ENCODE measurements around the gene KRT23. TPM values are rescaled to one million over a fixed set of nuclear protein-coding genes. Genes with fewer than 3 reads are reported as not detected.

KRT23 gene
- total and polyA plus RNA-seq, 10 of the 15 experiments (the other 5 are each of a cell fraction or from before 2014, with no cell fraction given): not detected

DNA sequence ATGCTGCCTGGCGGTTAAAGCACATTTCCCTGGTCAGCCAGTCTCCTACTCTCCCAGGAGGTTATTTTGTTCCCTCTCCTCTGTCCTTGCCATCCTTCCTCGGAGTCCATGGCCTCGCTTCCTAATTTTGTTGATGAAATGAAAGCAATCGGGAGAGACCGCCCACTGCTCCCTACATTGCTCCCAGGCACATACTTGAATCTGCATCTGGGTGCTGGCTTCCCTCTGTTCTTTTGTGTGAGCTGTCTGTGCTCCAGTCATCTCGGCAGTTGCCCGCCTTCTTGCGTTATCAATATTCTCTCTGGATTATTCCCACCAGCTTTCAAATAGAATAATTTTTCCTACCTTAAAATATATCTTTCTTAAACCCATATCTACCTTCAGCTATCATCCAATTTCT, 11.1 kb downstream of the KRT23 start:
- Histone ChIP-seq H3K9ac (ENCODE audit: control insufficient read depth, insufficient read depth, low read length) (no peak overlapping the region), H3K9me3 (replicated peaks; ENCODE audit: control insufficient read depth, insufficient read depth, low read length) (no peaks in the 10 kb centered on the region), H4K20me1 (ENCODE audit: control insufficient read depth, insufficient read depth) (no peaks in the 10 kb centered on the region), H3K27ac (ENCODE audit: control insufficient read depth, insufficient read depth) (no peak overlapping the region), H2AFZ (ENCODE audit: control insufficient read depth, low read depth, low read length) (no peak overlapping the region), H3K79me2 (ENCODE audit: control insufficient read depth, insufficient read depth, low read length) (no peaks in the 10 kb centered on the region), H3K4me1 (ENCODE audit: control insufficient read depth, insufficient read depth, low read length) (no peaks in the 10 kb centered on the region), H3K4me2 (ENCODE audit: control insufficient read depth, insufficient read depth) (no peak overlapping the region), H3K36me3 (ENCODE audit: control insufficient read depth in 2 of 2, insufficient read depth in 2 of 2, low read length in 1 of 2) (no peaks in the 10 kb centered on the region), H3K27me3 (replicated peaks in 1 of 2; ENCODE audit: control insufficient read depth in 2 of 2, insufficient read depth in 2 of 2, low read length in 1 of 2) (peaks cover 0 to 4% of the 10 kb centered on the region in 2 experiments; a peak in 3 of 4 replicates), H3K4me3 (no peak overlapping the region)
- no peak for ATAC-seq
- 35% methylated on average over 8 of the region's 8 CpGs for WGBS (ENCODE audit: insufficient coverage, insufficient replicate concordance, low lambda C conversion rate, missing lambda C conversion rate)
- ChIA-PET POLR2A (no interaction called here), CTCF (no interaction called here), SMC1A (ENCODE audit: uncharacterized antibody, unreplicated experiment) (no interaction called here), RAD21 (ENCODE audit: unreplicated experiment) (no interaction called here)
- FAIRE-seq: no peak
- in situ Hi-C loops (cut with MboI) (no loop called here), intact Hi-C loops (cut with micrococcal nuclease; ENCODE audit: unreplicated experiment) (no loop called here)
- BruUV-seq (replicated peaks): no TSS peak
- TF ChIP-seq, protein P1, sequence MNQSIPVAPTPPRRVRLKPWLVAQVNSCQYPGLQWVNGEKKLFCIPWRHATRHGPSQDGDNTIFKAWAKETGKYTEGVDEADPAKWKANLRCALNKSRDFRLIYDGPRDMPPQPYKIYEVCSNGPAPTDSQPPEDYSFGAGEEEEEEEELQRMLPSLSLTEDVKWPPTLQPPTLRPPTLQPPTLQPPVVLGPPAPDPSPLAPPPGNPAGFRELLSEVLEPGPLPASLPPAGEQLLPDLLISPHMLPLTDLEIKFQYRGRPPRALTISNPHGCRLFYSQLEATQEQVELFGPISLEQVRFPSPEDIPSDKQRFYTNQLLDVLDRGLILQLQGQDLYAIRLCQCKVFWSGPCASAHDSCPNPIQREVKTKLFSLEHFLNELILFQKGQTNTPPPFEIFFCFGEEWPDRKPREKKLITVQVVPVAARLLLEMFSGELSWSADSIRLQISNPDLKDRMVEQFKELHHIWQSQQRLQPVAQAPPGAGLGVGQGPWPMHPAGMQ (IDR thresholded peaks at IDR 0.05; ENCODE audit: borderline replicate concordance): no peak
- TF ChIP-seq SMARCA5 (IDR thresholded peaks at IDR 0.05): no peak
- no peak for TF ChIP-seq SP1 (IDR thresholded peaks at IDR 0.05; ENCODE audit: low read depth, low read length)
- DNase-seq (ENCODE audit: low read depth, low spot score): no peak

DNA sequence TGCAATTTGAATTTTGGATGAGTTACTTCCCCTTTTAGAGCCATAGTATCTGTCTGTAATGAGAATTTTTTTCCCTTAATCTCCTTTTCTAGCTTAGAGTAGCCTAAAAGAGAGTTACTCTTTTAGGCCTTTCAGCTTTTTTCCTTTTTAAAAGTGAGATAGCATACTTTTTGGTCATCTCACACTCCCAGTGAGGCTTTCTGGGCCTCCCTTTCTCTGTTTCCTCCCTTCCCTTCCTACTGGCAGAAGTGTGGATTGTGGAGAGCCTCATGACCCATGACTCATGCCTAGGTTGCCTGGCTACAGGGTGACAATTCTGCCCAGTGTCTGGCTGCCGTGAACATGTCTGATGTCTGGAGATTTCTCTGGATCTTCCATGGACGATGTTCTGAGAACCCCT, 15.2 kb downstream of the KRT23 start:
- DNase-seq (ENCODE audit: low read depth, low spot score): no peak
- Histone ChIP-seq H3K79me2 (ENCODE audit: control insufficient read depth, insufficient read depth, low read length) (no peaks in the 10 kb centered on the region), H3K9ac (ENCODE audit: control insufficient read depth, insufficient read depth, low read length) (no peak overlapping the region), H3K36me3 (ENCODE audit: control insufficient read depth in 2 of 2, insufficient read depth in 2 of 2, low read length in 1 of 2) (no peaks in the 10 kb centered on the region), H4K20me1 (ENCODE audit: control insufficient read depth, insufficient read depth) (no peaks in the 10 kb centered on the region), H2AFZ (ENCODE audit: control insufficient read depth, low read depth, low read length) (no peak overlapping the region), H3K27ac (ENCODE audit: control insufficient read depth, insufficient read depth) (no peak overlapping the region), H3K4me3 (no peak overlapping the region), H3K9me3 (replicated peaks; ENCODE audit: control insufficient read depth, insufficient read depth, low read length) (no peaks in the 10 kb centered on the region), H3K27me3 (replicated peaks in 1 of 2; ENCODE audit: control insufficient read depth in 2 of 2, insufficient read depth in 2 of 2, low read length in 1 of 2) (peaks cover 0 to 4% of the 10 kb centered on the region in 2 experiments; a peak in 2 of 4 replicates), H3K4me1 (ENCODE audit: control insufficient read depth, insufficient read depth, low read length) (no peaks in the 10 kb centered on the region), H3K4me2 (ENCODE audit: control insufficient read depth, insufficient read depth) (no peak overlapping the region)
- 32% methylated on average over 2 of the region's 2 CpGs for WGBS (ENCODE audit: insufficient coverage, insufficient replicate concordance, low lambda C conversion rate, missing lambda C conversion rate)
- in situ Hi-C loops (cut with MboI) (no loop called here), intact Hi-C loops (cut with micrococcal nuclease; ENCODE audit: unreplicated experiment) (no loop called here)
- RAD21 ChIA-PET (ENCODE audit: unreplicated experiment): no interaction called here
- CTCF ChIA-PET: no interaction called here
- POLR2A ChIA-PET: no interaction called here
- BruUV-seq (replicated peaks): no TSS peak
- no peak for FAIRE-seq
- SMC1A ChIA-PET (ENCODE audit: uncharacterized antibody, unreplicated experiment): no interaction called here
- no peak for ATAC-seq
- TF ChIP-seq HCFC1 (IDR thresholded peaks at IDR 0.05; ENCODE audit: low read length) (no peak), ATF7 (IDR thresholded peaks at IDR 0.05; ENCODE audit: low read depth) (no peak), CHD1 (IDR thresholded peaks at IDR 0.05; ENCODE audit: low read depth, low read length) (no peak), ZNF207 (IDR thresholded peaks at IDR 0.05; ENCODE audit: borderline replicate concordance) (no peak), PAX5 (IDR thresholded peaks at IDR 0.05; ENCODE audit: borderline replicate concordance, low read depth, low read length) (no peak), ZZZ3 (IDR thresholded peaks at IDR 0.05; ENCODE audit: control insufficient read depth, insufficient read length, low read depth) (no peak), NFYB (IDR thresholded peaks at IDR 0.05; ENCODE audit: insufficient read depth, low read depth, low read length) (no peak)
- TF ChIP-seq, protein P2, sequence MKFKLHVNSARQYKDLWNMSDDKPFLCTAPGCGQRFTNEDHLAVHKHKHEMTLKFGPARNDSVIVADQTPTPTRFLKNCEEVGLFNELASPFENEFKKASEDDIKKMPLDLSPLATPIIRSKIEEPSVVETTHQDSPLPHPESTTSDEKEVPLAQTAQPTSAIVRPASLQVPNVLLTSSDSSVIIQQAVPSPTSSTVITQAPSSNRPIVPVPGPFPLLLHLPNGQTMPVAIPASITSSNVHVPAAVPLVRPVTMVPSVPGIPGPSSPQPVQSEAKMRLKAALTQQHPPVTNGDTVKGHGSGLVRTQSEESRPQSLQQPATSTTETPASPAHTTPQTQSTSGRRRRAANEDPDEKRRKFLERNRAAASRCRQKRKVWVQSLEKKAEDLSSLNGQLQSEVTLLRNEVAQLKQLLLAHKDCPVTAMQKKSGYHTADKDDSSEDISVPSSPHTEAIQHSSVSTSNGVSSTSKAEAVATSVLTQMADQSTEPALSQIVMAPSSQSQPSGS (IDR thresholded peaks at IDR 0.05; ENCODE audit: low read length): no peak
- TF ChIP-seq, protein P3, sequence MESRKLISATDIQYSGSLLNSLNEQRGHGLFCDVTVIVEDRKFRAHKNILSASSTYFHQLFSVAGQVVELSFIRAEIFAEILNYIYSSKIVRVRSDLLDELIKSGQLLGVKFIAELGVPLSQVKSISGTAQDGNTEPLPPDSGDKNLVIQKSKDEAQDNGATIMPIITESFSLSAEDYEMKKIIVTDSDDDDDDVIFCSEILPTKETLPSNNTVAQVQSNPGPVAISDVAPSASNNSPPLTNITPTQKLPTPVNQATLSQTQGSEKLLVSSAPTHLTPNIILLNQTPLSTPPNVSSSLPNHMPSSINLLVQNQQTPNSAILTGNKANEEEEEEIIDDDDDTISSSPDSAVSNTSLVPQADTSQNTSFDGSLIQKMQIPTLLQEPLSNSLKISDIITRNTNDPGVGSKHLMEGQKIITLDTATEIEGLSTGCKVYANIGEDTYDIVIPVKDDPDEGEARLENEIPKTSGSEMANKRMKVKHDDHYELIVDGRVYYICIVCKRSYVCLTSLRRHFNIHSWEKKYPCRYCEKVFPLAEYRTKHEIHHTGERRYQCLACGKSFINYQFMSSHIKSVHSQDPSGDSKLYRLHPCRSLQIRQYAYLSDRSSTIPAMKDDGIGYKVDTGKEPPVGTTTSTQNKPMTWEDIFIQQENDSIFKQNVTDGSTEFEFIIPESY (IDR thresholded peaks at IDR 0.05): no peak
- TF ChIP-seq, protein P4, sequence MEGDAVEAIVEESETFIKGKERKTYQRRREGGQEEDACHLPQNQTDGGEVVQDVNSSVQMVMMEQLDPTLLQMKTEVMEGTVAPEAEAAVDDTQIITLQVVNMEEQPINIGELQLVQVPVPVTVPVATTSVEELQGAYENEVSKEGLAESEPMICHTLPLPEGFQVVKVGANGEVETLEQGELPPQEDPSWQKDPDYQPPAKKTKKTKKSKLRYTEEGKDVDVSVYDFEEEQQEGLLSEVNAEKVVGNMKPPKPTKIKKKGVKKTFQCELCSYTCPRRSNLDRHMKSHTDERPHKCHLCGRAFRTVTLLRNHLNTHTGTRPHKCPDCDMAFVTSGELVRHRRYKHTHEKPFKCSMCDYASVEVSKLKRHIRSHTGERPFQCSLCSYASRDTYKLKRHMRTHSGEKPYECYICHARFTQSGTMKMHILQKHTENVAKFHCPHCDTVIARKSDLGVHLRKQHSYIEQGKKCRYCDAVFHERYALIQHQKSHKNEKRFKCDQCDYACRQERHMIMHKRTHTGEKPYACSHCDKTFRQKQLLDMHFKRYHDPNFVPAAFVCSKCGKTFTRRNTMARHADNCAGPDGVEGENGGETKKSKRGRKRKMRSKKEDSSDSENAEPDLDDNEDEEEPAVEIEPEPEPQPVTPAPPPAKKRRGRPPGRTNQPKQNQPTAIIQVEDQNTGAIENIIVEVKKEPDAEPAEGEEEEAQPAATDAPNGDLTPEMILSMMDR (IDR thresholded peaks at IDR 0.05 in 2 of 3, conservative IDR thresholded peaks at IDR 0.05 in 1 of 3; ENCODE audit: control insufficient read depth in 2 of 3, extremely low read depth in 1 of 3, insufficient read depth in 1 of 3, low read depth in 3 of 3, low read length in 3 of 3): no peak

Data from GM12878 (cell line).